Measurements from ENCODE around the gene UBE2V1.
A peak's percentile ranks its signal among the peaks of the same experiment; 100 is the strongest.

UBE2V1 gene

GRCh38 chr20:50151034-50151743 lies 38.2 kb upstream of the UBE2V1 start:
- 97% methylated on average over 5 of the region's 10 CpGs for WGBS (ENCODE audit: insufficient coverage)
- H3K27ac ChIP-seq (ENCODE audit: insufficient read depth in 1 of 2, low read depth in 1 of 2, low read length in 2 of 2, poor library complexity in 1 of 2, severe bottlenecking in 2 of 2): no peak overlapping the region
- no peaks in the 10 kb centered on the region for H3K9me3 ChIP-seq (ENCODE audit: control extremely low read depth in 1 of 5, control insufficient read depth in 4 of 5, insufficient read depth in 2 of 5, low read depth in 1 of 5, low read length in 4 of 5)
- ChIA-PET CTCF (interaction anchor here (1.5 to 6.6 kb wide), 5 partner anchors 15 to 29 kb away, joined by 3 to 41 read pairs (median 20); no protein-coding TSS in a partner anchor), POLR2A (no interaction called here)
- H3K27me3 ChIP-seq (replicated peaks in 2 of 5; ENCODE audit: control insufficient read depth in 4 of 5, insufficient read depth in 5 of 5, low read length in 4 of 5): no peaks in the 10 kb centered on the region
- peaks cover 0 to 30% (median 17%) of the 10 kb centered on the region in 4 experiments for H3K36me3 ChIP-seq (ENCODE audit: control insufficient read depth in 4 of 4, insufficient read depth in 4 of 4, low read length in 3 of 4)
- no peak for DNase-seq
- H3K4me1 ChIP-seq (ENCODE audit: control extremely low read depth in 1 of 4, control insufficient read depth in 4 of 4, insufficient read depth in 4 of 4, low read length in 3 of 4): peaks cover 6 to 44% (median 41%) of the 10 kb centered on the region in 4 experiments
- H3K4me3 ChIP-seq (ENCODE audit: control insufficient read depth in 1 of 7, extremely low read depth in 1 of 7, insufficient read depth in 4 of 7, low read depth in 2 of 7, low read length in 6 of 7): no peak overlapping the region

GRCh38 chr20:50149481-50150254 lies 36.7 kb upstream of the UBE2V1 start:
- Histone ChIP-seq H3K4me1 (ENCODE audit: control extremely low read depth in 1 of 4, control insufficient read depth in 4 of 4, insufficient read depth in 4 of 4, low read length in 3 of 4) (peaks cover 6 to 54% (median 48%) of the 10 kb centered on the region in 4 experiments), H3K9me3 (ENCODE audit: control extremely low read depth in 1 of 5, control insufficient read depth in 4 of 5, insufficient read depth in 2 of 5, low read depth in 1 of 5, low read length in 4 of 5) (no peaks in the 10 kb centered on the region), H3K27ac (ENCODE audit: insufficient read depth in 1 of 2, low read depth in 1 of 2, low read length in 2 of 2, poor library complexity in 1 of 2, severe bottlenecking in 2 of 2) (peak overlapping the region in 1 of 2 experiments; percentile 14), H3K4me3 (ENCODE audit: control insufficient read depth in 1 of 7, extremely low read depth in 1 of 7, insufficient read depth in 4 of 7, low read depth in 2 of 7, low read length in 6 of 7) (no peak overlapping the region), H3K36me3 (ENCODE audit: control insufficient read depth in 4 of 4, insufficient read depth in 4 of 4, low read length in 3 of 4) (peaks cover 0 to 36% (median 17%) of the 10 kb centered on the region in 4 experiments), H3K27me3 (replicated peaks in 2 of 5; ENCODE audit: control insufficient read depth in 4 of 5, insufficient read depth in 5 of 5, low read length in 4 of 5) (no peaks in the 10 kb centered on the region)
- WGBS (ENCODE audit: insufficient coverage): 97% methylated on average over 14 of the region's 16 CpGs
- no peak for DNase-seq
- CTCF ChIA-PET: interaction anchor here (1.1 to 6.6 kb wide), 4 partner anchors 17 to 34 kb away, joined by 3 to 41 read pairs (median 6); no protein-coding TSS in a partner anchor
- POLR2A ChIA-PET: no interaction called here

GRCh38 chr20:50146732-50147662 lies 34.0 kb upstream of the UBE2V1 start:
- peak; percentile 73 to 93 (median 86) for DNase-seq
- Histone ChIP-seq H3K4me3 (ENCODE audit: control insufficient read depth in 1 of 7, extremely low read depth in 1 of 7, insufficient read depth in 4 of 7, low read depth in 2 of 7, low read length in 6 of 7) (peak overlapping the region in 3 of 7 experiments; percentile 19 to 33 (median 20)), H3K9me3 (ENCODE audit: control extremely low read depth in 1 of 5, control insufficient read depth in 4 of 5, insufficient read depth in 2 of 5, low read depth in 1 of 5, low read length in 4 of 5) (no peaks in the 10 kb centered on the region), H3K36me3 (ENCODE audit: control insufficient read depth in 4 of 4, insufficient read depth in 4 of 4, low read length in 3 of 4) (peaks cover 5 to 49% (median 28%) of the 10 kb centered on the region in 4 experiments), H3K27me3 (replicated peaks in 2 of 5; ENCODE audit: control insufficient read depth in 4 of 5, insufficient read depth in 5 of 5, low read length in 4 of 5) (no peaks in the 10 kb centered on the region), H3K27ac (ENCODE audit: insufficient read depth in 1 of 2, low read depth in 1 of 2, low read length in 2 of 2, poor library complexity in 1 of 2, severe bottlenecking in 2 of 2) (peak overlapping the region; percentile 71 to 82), H3K4me1 (ENCODE audit: control extremely low read depth in 1 of 4, control insufficient read depth in 4 of 4, insufficient read depth in 4 of 4, low read length in 3 of 4) (peaks cover 3 to 32% (median 29%) of the 10 kb centered on the region in 4 experiments)
- ChIA-PET CTCF (interaction anchor here (1.0 to 6.6 kb wide), 11 partner anchors 8 to 167 kb away, joined by 3 to 41 read pairs (median 6); no protein-coding TSS in a partner anchor), POLR2A (no interaction called here)
- WGBS (ENCODE audit: insufficient coverage): 22% methylated on average over 14 of the region's 17 CpGs

GRCh38 chr20:50146214-50146613 lies 33.3 kb upstream of the UBE2V1 start:
- H3K4me1 ChIP-seq (ENCODE audit: control extremely low read depth in 1 of 4, control insufficient read depth in 4 of 4, insufficient read depth in 4 of 4, low read length in 3 of 4): peaks cover 3 to 28% (median 25%) of the 10 kb centered on the region in 4 experiments
- H3K4me3 ChIP-seq (ENCODE audit: control insufficient read depth in 1 of 7, extremely low read depth in 1 of 7, insufficient read depth in 4 of 7, low read depth in 2 of 7, low read length in 6 of 7): peak overlapping the region in 3 of 7 experiments; percentile 9 to 31 (median 20)
- POLR2A ChIA-PET: no interaction called here
- peak overlapping the region; percentile 71 to 82 for H3K27ac ChIP-seq (ENCODE audit: insufficient read depth in 1 of 2, low read depth in 1 of 2, low read length in 2 of 2, poor library complexity in 1 of 2, severe bottlenecking in 2 of 2)
- WGBS (ENCODE audit: insufficient coverage): 86% methylated on average over 3 of the region's 6 CpGs
- no peaks in the 10 kb centered on the region for H3K27me3 ChIP-seq (replicated peaks in 2 of 5; ENCODE audit: control insufficient read depth in 4 of 5, insufficient read depth in 5 of 5, low read length in 4 of 5)
- DNase-seq: no peak
- no peaks in the 10 kb centered on the region for H3K9me3 ChIP-seq (ENCODE audit: control extremely low read depth in 1 of 5, control insufficient read depth in 4 of 5, insufficient read depth in 2 of 5, low read depth in 1 of 5, low read length in 4 of 5)
- CTCF ChIA-PET: interaction anchor here (1.0 to 6.6 kb wide), 3 partner anchors 12 to 33 kb away, joined by 3 to 41 read pairs (median 9); no protein-coding TSS in a partner anchor
- H3K36me3 ChIP-seq (ENCODE audit: control insufficient read depth in 4 of 4, insufficient read depth in 4 of 4, low read length in 3 of 4): peaks cover 9 to 56% (median 31%) of the 10 kb centered on the region in 4 experiments

GRCh38 chr20:50145566-50145965 lies 32.6 kb upstream of the UBE2V1 start:
- WGBS (ENCODE audit: insufficient coverage): 100% methylated on average over 1 of the region's 6 CpGs

GRCh38 chr20:50144362-50144761 lies 31.4 kb upstream of the UBE2V1 start:
- Histone ChIP-seq H3K4me1 (ENCODE audit: control extremely low read depth in 1 of 4, control insufficient read depth in 4 of 4, insufficient read depth in 4 of 4, low read length in 3 of 4) (peaks cover 3 to 25% (median 22%) of the 10 kb centered on the region in 4 experiments), H3K4me3 (ENCODE audit: control insufficient read depth in 1 of 7, extremely low read depth in 1 of 7, insufficient read depth in 4 of 7, low read depth in 2 of 7, low read length in 6 of 7) (no peak overlapping the region), H3K27ac (ENCODE audit: insufficient read depth in 1 of 2, low read depth in 1 of 2, low read length in 2 of 2, poor library complexity in 1 of 2, severe bottlenecking in 2 of 2) (no peak overlapping the region), H3K27me3 (replicated peaks in 2 of 5; ENCODE audit: control insufficient read depth in 4 of 5, insufficient read depth in 5 of 5, low read length in 4 of 5) (no peaks in the 10 kb centered on the region), H3K36me3 (ENCODE audit: control insufficient read depth in 4 of 4, insufficient read depth in 4 of 4, low read length in 3 of 4) (peaks cover 9 to 58% (median 39%) of the 10 kb centered on the region in 4 experiments), H3K9me3 (ENCODE audit: control extremely low read depth in 1 of 5, control insufficient read depth in 4 of 5, insufficient read depth in 2 of 5, low read depth in 1 of 5, low read length in 4 of 5) (no peaks in the 10 kb centered on the region)
- ChIA-PET POLR2A (no interaction called here), CTCF (interaction anchor here (0.6 to 1.5 kb wide), 5 partner anchors 9 to 847 kb away, joined by 3 to 7 read pairs (median 3); partner anchors contain the start of genes PEDS1 and UBE2V1)
- DNase-seq: peak in 1 of 3 donors; percentile 31
- WGBS (ENCODE audit: insufficient coverage): 90% methylated on average over 3 of the region's 4 CpGs

More at GRCh38 chr20:50145566-50145965, 32.6 kb upstream of the UBE2V1 start:
- Histone ChIP-seq H3K27ac (ENCODE audit: insufficient read depth in 1 of 2, low read depth in 1 of 2, low read length in 2 of 2, poor library complexity in 1 of 2, severe bottlenecking in 2 of 2) (peak overlapping the region; percentile 15 to 82), H3K4me3 (ENCODE audit: control insufficient read depth in 1 of 7, extremely low read depth in 1 of 7, insufficient read depth in 4 of 7, low read depth in 2 of 7, low read length in 6 of 7) (no peak overlapping the region), H3K4me1 (ENCODE audit: control extremely low read depth in 1 of 4, control insufficient read depth in 4 of 4, insufficient read depth in 4 of 4, low read length in 3 of 4) (peaks cover 3 to 25% (median 22%) of the 10 kb centered on the region in 4 experiments), H3K27me3 (replicated peaks in 2 of 5; ENCODE audit: control insufficient read depth in 4 of 5, insufficient read depth in 5 of 5, low read length in 4 of 5) (no peaks in the 10 kb centered on the region), H3K36me3 (ENCODE audit: control insufficient read depth in 4 of 4, insufficient read depth in 4 of 4, low read length in 3 of 4) (peaks cover 9 to 58% (median 36%) of the 10 kb centered on the region in 4 experiments), H3K9me3 (ENCODE audit: control extremely low read depth in 1 of 5, control insufficient read depth in 4 of 5, insufficient read depth in 2 of 5, low read depth in 1 of 5, low read length in 4 of 5) (no peaks in the 10 kb centered on the region)
- ChIA-PET POLR2A (no interaction called here), CTCF (interaction anchor here (6.6 kb wide), 1 partner anchor 24 kb away, joined by 41 read pairs; no protein-coding TSS in a partner anchor)
- peak in 1 of 3 donors; percentile 34 for DNase-seq

All from common myeloid progenitor, CD34-positive (primary cell).